ENCODE data around the gene SPATC1L. TPM values are rescaled to one million over a fixed set of nuclear protein-coding genes. Genes with fewer than 3 reads are reported as not detected.

The SPATC1L gene
- total RNA-seq, 1 experiment from 2014 or later, result 36.0 TPM

DNA sequence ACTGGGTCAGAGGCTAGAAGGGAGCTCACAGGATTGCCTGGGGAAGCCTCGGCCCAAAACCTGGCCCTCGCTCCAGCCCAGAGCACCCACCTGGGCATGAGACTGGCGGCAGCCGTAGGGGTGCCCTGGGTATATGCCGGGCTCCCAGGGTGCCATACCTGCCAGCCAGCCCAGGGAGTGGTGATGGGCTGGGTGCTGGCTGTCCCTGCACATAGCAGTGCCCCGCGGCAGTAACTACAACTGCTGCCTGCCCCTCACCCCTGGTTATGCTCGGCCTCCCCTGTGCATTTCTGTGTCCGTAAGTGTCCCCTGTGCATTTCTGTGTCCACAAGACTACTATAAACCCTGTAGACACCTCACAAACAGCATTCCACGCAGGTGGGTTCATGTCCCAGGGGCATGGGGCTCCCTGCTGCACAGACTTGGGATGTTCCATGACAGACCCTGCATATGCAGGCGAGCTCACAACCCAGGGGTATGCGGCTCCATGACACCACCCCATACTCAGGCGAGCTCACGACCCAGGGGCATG is 5.8 kb upstream of the SPATC1L start:
- Histone ChIP-seq H3K79me1 (ENCODE audit: insufficient read depth, low read depth, low read length, poor library complexity, severe bottlenecking) (no peaks in the 10 kb centered on the region), H2BK20ac (ENCODE audit: low read depth, low read length, poor library complexity, severe bottlenecking) (no peak overlapping the region), H3T11ph (ENCODE audit: low read length) (no peak overlapping the region), H3K9me3 (ENCODE audit: control insufficient read depth, low read depth, low read length) (no peaks in the 10 kb centered on the region), H2BK5ac (ENCODE audit: insufficient read length, low read length) (no peak overlapping the region), H2BK120ac (ENCODE audit: low read depth, low read length, poor library complexity, severe bottlenecking) (no peak overlapping the region), H3K9ac (ENCODE audit: extremely low read depth, insufficient read length, low read length) (no peak overlapping the region), H3K4ac (ENCODE audit: low read depth, low read length) (no peak overlapping the region), H4K8ac (replicated peaks; ENCODE audit: insufficient read length, low read depth, low read length) (no peak overlapping the region), H3K4me1 (ENCODE audit: insufficient read depth, low read length) (peaks cover 4% of the 10 kb centered on the region; the same call in 1 of the 2 replicates), H3K23me2 (ENCODE audit: insufficient read length, low read depth, low read length, poor library complexity, severe bottlenecking) (no peaks in the 10 kb centered on the region), H3K18ac (ENCODE audit: insufficient read length, low read depth, low read length) (no peak overlapping the region), H2BK12ac (ENCODE audit: insufficient read length, low read depth, low read length) (no peak overlapping the region), H3K27ac (ENCODE audit: insufficient read length, low read depth, low read length) (no peak overlapping the region), H3K27me3 (ENCODE audit: insufficient read depth, low read length) (no peaks in the 10 kb centered on the region), H4K20me1 (ENCODE audit: control insufficient read depth, insufficient read depth, insufficient read length) (no peaks in the 10 kb centered on the region), H2AFZ (ENCODE audit: low read length) (no peak overlapping the region), H4K91ac (ENCODE audit: insufficient read length, low read depth, low read length) (no peak overlapping the region), H3K23ac (ENCODE audit: insufficient read length, low read depth, low read length) (no peak overlapping the region), H3K14ac (ENCODE audit: insufficient read depth, low read length) (no peak overlapping the region), H2BK15ac (ENCODE audit: low read depth, low read length) (no peak overlapping the region), H3K4me2 (ENCODE audit: insufficient read depth, insufficient read length, low read length) (no peak overlapping the region), H2AK5ac (ENCODE audit: insufficient read length, low read length) (no peak overlapping the region), H3K56ac (ENCODE audit: insufficient read length, low read depth, low read length) (no peak overlapping the region), H4K5ac (ENCODE audit: insufficient read length, low read depth, low read length) (no peak overlapping the region), H3K79me2 (ENCODE audit: insufficient read depth, low read length) (no peaks in the 10 kb centered on the region)
- no peak for DNase-seq
- Mint-ChIP-seq H3K4me1 (peaks cover 20 to 29% of the 10 kb centered on the region in 2 experiments), H3K4me3 (no peak overlapping the region), H3K36me3 (ENCODE audit: insufficient read depth in 1 of 3, low read depth in 3 of 3) (peaks cover 28 to 42% (median 38%) of the 10 kb centered on the region in 3 experiments; a peak in 6 of 7 replicates), H3K27ac (no peak overlapping the region), H3K27me3 (ENCODE audit: low read depth) (no peaks in the 10 kb centered on the region), H3K9me3 (no peaks in the 10 kb centered on the region)
- TF ChIP-seq CTCF (conservative IDR thresholded peaks at IDR 0.05), result no peak
- WGBS (ENCODE audit: extremely low coverage, insufficient read length, low lambda C conversion rate), result no CpG with 5 or more reads among the region's 14 CpGs

Data from H9 (cell line).